GM18507 (cell line): Measurements from ENCODE around the gene PLOD2.
A peak's percentile ranks its signal among the peaks of the same experiment; 100 is the strongest.

Source experiments
- DNase-seq: peaks from one replicate; pipeline ENCODE4 v3.0.0; 2011; ENCODE audit warnings: low read depth; ENCODE audit not compliant: insufficient read length; ENCODE audit errors: extremely low spot score
- FAIRE-seq: peaks from 2 replicates; lab custom pipeline; 2011; peaks lifted over from hg19 to GRCh38; lab: Jason Lieb, UNC

Gene PLOD2

DNA sequence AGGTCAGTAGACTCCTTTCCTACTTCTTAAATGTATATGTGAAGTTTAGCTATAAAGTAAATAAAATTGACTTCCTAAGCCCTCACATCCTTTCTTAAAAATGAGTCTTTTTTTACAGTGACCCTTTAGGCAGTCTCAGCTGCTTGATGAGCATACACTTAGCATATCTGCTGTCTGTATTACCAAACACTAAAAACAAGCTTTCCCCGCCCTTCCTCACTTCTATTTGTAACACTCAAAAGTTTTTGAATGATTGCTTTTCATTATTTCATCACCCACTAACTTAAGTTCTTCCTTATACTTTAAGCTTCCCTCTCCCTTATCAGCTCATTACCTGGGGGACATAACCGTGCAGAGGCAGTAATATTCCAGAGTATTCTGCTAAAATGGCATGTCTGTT, 89.4 kb downstream of the PLOD2 start:
- FAIRE-seq = no peak
- no peak for DNase-seq

DNA sequence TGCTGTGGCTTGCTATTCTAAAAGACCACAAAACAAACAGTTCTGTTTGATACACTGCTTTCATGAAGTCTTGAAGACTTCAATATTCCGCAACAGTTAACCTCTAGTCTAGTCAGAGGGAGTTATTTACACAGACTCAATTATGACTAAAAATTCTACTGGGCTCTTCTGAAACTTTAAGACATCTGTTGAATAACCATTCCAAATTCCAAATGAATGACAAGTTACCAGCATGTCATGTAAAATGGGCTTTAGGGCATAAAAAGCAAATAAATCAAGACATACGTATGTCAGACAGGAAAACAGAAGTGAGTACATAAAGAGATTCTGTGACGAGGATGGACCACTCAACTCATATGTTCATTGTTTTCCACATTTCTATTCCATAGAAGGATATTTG, 93.9 kb downstream of the PLOD2 start:
- FAIRE-seq = no peak
- no peak for DNase-seq

DNA sequence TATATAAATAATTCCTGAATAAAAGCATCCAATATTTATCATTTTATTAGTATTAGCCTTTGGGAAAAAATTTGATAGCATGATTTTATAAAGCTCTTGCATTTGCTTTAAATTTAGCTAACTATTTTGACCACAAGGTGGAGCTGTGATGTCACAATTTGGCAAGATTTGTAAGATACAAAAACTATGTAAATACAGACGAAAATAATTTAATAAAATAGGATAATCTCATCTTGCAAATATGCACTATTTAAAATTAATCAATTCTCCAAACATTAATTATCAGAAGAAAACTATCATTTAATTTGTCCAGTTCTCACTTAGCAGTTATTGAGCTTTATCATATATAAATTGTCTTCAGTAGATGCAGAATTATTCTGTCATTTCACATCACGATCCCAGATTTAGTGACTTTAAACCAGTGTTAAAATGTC, 95.4 kb downstream of the PLOD2 start:
- DNase-seq (no peak), FAIRE-seq (peak; percentile 74)

DNA sequence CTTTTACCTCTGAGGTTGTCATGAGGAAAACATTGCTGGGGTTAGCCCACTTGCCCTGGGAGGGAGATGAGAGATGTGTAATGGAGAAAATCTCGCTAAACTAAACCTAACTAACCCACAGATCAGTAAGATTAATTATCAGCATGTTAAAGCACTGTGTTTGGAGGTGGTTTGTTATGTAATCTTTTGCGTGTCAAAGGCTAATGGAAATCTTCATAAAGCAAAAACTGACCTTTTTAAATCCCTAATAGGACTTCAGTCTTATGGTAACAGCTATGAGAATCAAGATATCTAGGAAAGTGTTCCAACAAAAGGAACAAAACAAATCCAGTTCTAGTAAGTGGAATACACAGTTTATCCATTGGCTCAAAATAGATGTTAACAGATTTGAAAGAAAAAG, 102.7 kb downstream of the PLOD2 start:
- DNase-seq (no peak), FAIRE-seq (no peak)

DNA sequence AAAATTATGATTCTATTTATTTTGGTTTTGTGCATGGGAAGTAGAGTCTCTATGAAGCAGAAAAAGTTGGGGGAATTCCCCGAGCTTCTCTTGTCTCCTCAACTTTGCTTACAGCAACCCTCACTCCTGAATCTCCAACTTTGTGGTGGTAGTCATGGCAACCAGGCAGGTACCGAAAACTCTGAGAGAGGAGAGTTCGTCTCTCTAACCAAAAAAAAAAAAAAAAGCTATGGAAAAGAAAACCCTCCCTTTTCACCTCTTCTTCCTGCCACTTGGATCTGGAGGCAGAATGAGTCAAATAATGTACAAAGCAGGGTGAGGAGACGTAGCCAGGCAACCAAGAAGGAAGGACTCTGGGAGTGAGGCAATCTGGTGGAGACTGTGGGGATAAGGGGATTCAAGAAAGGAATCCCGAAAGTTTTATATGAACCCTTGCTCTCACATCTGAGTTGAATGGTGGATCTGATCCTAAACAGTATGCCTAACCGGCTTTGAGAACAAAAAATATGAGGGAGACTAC, 108.1 kb downstream of the PLOD2 start:
- FAIRE-seq = no peak
- no peak for DNase-seq

DNA sequence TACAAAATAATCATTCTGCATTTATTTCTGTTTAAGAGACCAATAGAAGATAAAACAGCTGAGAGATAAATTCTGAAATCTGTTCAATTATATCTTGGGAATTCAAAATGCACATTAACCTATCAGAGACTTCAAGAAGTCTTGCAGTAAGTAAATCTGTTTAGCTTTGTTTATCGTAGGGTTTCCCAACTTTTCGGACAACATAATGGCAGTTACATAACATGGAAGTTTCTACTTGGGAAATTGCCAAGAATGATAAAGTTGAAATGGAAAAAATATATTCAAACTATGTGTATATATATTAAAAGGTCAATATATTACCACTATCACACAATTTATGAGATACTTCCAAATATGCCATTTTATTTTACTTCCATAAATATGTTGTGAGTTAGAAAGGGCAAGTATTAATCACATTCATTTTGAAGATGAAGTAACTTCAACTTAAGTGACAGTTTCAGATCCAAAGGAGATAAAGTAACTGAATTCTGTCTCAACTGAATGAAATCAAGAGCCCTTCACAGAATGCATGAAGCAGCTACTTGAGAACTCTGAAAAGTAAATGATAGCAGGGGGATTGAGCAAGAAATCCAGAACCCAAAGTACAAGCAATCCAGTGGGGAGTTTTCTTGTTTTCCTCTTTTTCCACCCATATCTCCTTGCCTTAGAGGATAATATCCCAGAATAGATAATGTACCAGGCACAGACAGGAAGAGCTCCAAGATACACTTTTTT, 108.8 kb downstream of the PLOD2 start:
- FAIRE-seq = no peak

DNA sequence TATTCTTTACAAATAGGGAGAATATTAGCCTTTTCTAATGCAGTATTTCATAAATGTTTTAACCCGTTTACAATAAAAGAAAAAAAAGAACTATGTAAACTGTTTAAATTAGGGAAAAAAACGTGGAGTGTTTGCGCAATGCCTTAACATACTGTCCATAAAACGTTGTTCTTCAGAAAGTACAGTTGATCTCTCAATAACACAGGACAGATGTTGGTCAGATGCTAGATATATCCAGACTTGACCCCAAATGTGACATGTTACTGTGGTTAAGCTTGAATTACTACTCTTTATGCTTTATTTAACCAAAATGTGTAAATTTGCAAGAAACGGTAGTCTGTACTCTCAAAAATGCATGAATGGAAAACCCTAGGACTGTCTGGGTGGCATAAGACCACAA, 110.3 kb downstream of the PLOD2 start:
- DNase-seq (no peak), FAIRE-seq (no peak)

More for the DNA sequence above, 108.8 kb downstream of the PLOD2 start:
- DNase-seq = no peak

DNA sequence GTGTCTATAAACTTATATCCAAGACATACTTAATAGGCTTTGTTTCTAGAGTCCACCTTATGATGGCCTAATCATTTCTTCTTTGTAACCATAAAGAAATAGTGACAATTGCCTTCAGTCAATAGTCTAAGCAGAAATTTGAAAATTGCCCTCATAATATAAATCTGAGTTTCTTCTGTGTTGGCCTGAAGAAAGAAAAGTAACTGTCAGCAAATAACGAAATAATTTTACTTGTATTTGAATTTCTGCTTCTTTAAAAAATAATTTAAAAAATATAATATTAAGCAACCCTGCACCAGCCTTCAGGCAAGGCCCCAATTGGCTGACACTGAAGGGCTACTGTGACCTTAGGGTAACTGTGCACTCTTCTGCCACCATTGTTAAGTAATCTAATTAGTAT, 113.5 kb downstream of the PLOD2 start:
- DNase-seq = no peak
- no peak for FAIRE-seq

DNA sequence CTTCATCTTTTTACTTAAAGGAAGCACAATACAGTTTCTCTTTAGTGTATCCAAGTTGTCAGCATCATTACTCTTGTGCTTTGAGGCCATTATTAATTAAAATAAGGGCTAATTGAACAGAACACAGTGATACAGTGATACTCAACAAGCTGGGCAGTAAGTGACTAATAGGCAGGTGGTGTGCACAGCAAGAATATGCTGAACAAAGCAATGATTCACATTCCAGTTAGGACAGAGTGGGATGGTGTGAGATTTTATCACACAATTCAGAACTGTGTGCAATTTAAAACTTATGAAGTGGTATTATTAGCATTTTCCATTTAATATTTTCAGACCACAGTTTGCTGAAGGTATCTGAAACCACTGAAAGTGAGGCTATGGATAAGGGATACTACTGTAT, 116.9 kb downstream of the PLOD2 start:
- no peak for FAIRE-seq
- DNase-seq = no peak

DNA sequence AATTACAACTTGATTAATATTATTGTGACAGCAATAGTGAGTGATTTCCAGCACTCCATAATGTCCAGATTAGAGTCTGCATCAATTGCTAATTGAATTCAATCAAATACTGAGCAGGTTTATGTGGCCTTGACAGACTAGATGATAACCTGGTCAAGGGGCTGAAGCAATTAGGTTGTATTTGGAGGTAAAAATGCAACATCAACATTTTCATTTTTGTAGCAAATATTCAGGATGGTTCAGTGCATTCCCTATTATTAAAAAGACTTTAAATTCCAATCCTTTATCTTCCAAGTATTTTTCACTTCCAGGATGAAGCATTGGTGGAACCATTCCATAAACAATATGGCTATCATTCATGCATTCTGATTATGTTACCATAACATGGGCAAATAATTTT, 120.4 kb downstream of the PLOD2 start:
- FAIRE-seq = no peak
- DNase-seq = no peak

DNA sequence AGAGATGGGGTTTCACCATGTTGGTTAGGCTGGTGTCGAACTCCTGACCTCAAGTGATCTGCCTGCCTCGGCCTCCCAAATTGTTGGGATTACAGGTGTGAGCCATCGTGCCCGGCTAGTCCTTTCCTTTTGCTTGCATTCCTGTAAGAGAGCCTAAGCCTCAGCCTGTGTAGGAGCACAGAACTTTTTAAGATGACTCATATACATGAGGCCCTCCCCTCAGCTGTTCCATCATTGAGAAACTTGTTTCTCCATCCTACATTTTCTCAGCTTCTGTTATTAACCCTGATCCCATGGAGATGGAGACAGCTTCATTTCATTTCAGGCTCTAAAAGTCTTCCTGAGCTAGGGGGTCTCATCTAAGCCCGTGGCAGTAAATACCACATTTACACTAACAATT, 123.3 kb downstream of the PLOD2 start:
- FAIRE-seq (no peak), DNase-seq (no peak)

DNA sequence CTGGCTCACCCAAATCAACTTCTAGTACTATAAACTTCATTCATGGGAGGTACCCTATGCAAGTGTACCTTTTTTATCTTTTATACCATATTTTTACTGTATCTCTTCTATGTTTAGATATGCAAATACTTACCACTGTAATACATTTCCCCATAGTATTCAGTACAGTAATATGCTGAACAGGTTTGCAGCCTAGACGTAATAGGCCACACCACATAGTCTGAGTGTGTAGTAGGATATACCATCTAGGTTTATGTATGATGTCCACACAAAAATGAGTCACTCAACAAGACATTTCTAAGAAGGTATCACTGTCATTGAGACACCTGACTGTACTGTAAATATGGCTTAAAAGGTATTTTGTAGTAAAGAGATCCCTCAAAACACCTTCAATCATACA, 124.7 kb downstream of the PLOD2 start:
- DNase-seq (no peak), FAIRE-seq (no peak)

DNA sequence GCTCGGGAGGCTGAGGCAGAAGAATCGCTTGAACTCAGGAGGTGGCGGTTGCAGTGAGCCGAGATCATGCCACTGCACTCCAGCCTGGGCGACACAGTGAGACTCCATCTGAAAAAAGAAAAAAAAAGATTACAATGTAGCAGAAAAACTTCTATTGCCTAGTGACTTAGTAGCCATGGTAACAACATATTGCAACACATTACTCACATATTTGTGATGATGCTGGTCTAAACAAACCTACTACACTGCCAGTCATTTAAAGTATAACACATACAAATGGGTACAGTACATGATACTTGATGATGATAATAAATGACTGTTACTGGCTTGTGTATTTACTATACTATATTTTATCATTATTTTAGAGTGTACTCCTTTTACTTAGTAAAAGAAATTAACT, 125.6 kb downstream of the PLOD2 start:
- no peak for DNase-seq

DNA sequence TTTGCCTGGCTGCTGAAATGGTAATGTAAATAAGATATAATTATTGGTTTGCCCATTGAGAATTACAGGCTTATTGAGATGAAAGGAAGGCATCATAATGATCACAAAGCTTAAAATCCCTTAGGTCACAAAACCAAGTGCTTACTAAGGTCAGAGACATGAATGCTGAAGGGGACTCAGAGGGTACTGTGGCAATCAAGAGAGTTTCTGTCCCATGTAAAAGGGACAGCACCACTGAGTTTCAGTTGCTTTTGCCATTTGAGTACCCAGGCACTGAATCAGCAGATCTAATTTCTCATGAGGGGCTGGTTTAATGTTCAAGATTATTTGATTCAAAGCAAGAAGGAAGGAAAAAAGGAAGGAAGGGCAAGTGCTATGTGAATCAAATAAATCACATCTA, 127.0 kb downstream of the PLOD2 start:
- no peak for FAIRE-seq
- DNase-seq = no peak

More for the DNA sequence above, 125.6 kb downstream of the PLOD2 start:
- FAIRE-seq = no peak

DNA sequence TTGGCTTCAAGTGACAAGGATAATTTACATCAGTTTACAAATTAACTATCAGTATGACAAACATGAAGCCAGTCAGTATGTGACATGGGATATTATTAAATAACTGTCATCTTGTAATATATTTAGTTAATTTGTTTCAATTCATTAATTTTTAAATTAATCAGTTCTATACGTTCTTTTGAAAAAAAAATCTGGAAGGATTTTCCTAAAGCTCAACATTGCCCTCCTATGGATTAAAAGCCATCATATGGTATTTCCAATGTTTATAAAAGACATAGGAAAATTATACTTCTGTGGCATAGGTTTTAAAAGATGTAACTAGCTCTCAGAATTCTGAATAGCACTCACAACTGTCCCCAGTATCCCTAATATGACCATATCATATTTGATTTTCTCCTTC, 134.4 kb downstream of the PLOD2 start:
- DNase-seq = no peak
- FAIRE-seq = no peak

DNA sequence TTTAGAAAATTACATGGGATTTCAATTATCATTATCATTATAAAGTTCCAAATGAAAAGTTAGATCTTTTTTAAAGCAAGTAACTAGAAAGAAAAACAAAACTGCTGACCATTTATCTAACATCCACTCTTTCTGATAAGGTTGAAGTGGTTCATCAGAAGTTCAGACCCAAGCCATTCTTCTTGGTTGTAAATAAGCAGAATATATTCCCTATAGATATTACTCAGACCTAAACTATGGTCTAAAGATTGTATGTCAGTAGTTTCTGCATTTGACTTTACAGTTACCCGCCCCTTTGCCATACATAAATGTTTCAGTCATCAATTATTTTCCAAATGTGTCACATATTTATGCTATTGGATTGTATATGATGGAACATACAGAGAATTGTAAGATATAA, 136.7 kb downstream of the PLOD2 start:
- FAIRE-seq (no peak), DNase-seq (no peak)

DNA sequence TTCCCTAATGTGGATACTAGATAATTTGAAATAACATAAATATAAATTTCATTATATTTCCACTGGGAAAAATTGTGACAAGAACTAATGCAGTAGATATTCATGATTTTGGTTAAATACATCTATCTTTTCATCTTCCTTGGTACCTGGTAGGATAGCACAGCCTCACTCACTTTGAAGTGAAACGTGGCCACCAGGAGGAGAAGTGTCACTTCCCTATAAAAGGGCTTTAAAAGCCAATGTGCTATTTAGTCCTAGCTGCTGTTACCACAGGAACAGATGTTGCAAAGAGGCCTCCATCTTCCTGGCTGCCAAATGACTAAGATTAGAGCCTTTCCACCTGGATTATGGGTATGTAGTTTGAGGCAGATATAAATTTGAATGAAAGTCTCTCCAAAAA, 140.0 kb downstream of the PLOD2 start:
- FAIRE-seq = no peak
- no peak for DNase-seq

DNA sequence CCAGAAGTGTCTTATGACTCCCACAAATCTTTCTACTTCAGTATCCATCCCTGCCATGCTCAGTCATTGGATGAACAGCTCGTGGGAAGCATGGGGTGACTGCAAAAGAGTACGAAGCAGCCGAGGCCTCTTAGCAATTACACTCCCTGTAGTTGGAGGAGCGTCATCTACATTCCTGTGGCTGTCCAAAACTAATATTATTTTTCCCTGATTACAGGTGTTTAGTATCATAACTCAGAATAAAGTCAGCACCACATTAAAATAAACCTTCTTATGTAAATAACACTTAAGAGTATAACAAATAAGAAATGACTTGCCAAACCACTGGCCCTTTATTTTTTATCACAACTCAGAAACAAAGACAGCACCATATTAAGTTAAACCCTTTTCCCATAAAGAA, 141.5 kb downstream of the PLOD2 start:
- FAIRE-seq (no peak), DNase-seq (no peak)
